ENCODE measurements around the gene KLK1. TPM values are rescaled to one million over a fixed set of nuclear protein-coding genes. Genes with fewer than 3 reads are reported as not detected.

Gene KLK1
- total RNA-seq: not detected

- DNase-seq: no peak
These were observed at the start of gene KLK1 for GRCh38 chr19:50823389-50824042. Gene KLK1 (minus strand): TSS chr19:50823787. CDS start chr19:50823748, 39 bp downstream.

- no peak for DNase-seq
These were observed 49.5 kb upstream of the KLK1 start, which contains the start of gene KLK2 for GRCh38 chr19:50873056-50873455. Gene KLK2 (plus strand): TSS chr19:50873439. CDS start chr19:50873474, 35 bp downstream.

- DNase-seq: no peak
These were observed 47.0 kb upstream of the KLK1 start for GRCh38 chr19:50870417-50871089.

- DNase-seq: no peak
These were observed 45.9 kb upstream of the KLK1 start for GRCh38 chr19:50869479-50869878.

- no peak for DNase-seq
These were observed 38.1 kb upstream of the KLK1 start for GRCh38 chr19:50861496-50862286.

GRCh38 chr19:50861010-50861409 lies 37.4 kb upstream of the KLK1 start:
- DNase-seq: no peak

- DNase-seq: no peak
These were observed 36.3 kb upstream of the KLK1 start for GRCh38 chr19:50859849-50860248.

GRCh38 chr19:50858886-50859285 lies 35.3 kb upstream of the KLK1 start:
- no peak for DNase-seq

- DNase-seq: no peak
These were observed 33.8 kb upstream of the KLK1 start for GRCh38 chr19:50857366-50857765.

- no peak for DNase-seq
These were observed 31.2 kb upstream of the KLK1 start, which contains the start of gene KLK3 for GRCh38 chr19:50854636-50855410. Gene KLK3 (plus strand): TSS chr19:50854915. CDS start chr19:50854956, 41 bp downstream.

- no peak for DNase-seq
These were observed 28.0 kb upstream of the KLK1 start for GRCh38 chr19:50851620-50852019.

- no peak for DNase-seq
These were observed 27.2 kb upstream of the KLK1 start for GRCh38 chr19:50850738-50851137.

- no peak for DNase-seq
These were observed 20.8 kb upstream of the KLK1 start for GRCh38 chr19:50844296-50844935.

GRCh38 chr19:50843701-50844221 lies 20.2 kb upstream of the KLK1 start:
- DNase-seq: no peak

GRCh38 chr19:50843205-50843604 lies 19.6 kb upstream of the KLK1 start:
- no peak for DNase-seq

GRCh38 chr19:50842130-50842529 lies 18.5 kb upstream of the KLK1 start:
- no peak for DNase-seq

GRCh38 chr19:50839712-50840655 lies 16.4 kb upstream of the KLK1 start:
- DNase-seq: no peak

GRCh38 chr19:50838239-50838638 lies 14.7 kb upstream of the KLK1 start:
- DNase-seq: no peak

GRCh38 chr19:50837300-50837699 lies 13.7 kb upstream of the KLK1 start:
- DNase-seq: no peak

GRCh38 chr19:50836543-50837195 lies 13.1 kb upstream of the KLK1 start:
- no peak for DNase-seq
